ENCODE measurements around the gene CD9.

Gene CD9

GRCh38 chr12:6241495-6241894, 41.3 kb downstream of the CD9 start:
- DNase-seq (ENCODE audit: low read depth in 3 of 3), result no peak

GRCh38 chr12:6249580-6249979, 49.4 kb downstream of the CD9 start:
- no peak for DNase-seq (ENCODE audit: low read depth in 3 of 3)

GRCh38 chr12:6250343-6250742, 50.1 kb downstream of the CD9 start:
- no peak for DNase-seq (ENCODE audit: low read depth in 3 of 3)

GRCh38 chr12:6253278-6253677, 53.1 kb downstream of the CD9 start:
- no peak for DNase-seq (ENCODE audit: low read depth in 3 of 3)

- no peak for DNase-seq (ENCODE audit: low read depth in 3 of 3)
Measured at GRCh38 chr12:6254491-6254890, 54.3 kb downstream of the CD9 start.

GRCh38 chr12:6257007-6257406, 56.8 kb downstream of the CD9 start:
- DNase-seq (ENCODE audit: low read depth in 3 of 3), result no peak

- DNase-seq (ENCODE audit: low read depth in 3 of 3), result no peak
Measured at GRCh38 chr12:6262211-6262610, 62.0 kb downstream of the CD9 start.

- no peak for DNase-seq (ENCODE audit: low read depth in 3 of 3)
Measured at GRCh38 chr12:6262623-6263022, 62.4 kb downstream of the CD9 start.

- DNase-seq (ENCODE audit: low read depth in 3 of 3), result no peak
Measured at GRCh38 chr12:6263931-6264330, 63.7 kb downstream of the CD9 start.

- no peak for DNase-seq (ENCODE audit: low read depth in 3 of 3)
Measured at GRCh38 chr12:6264402-6265037, 64.3 kb downstream of the CD9 start.

GRCh38 chr12:6265038-6265405, 64.8 kb downstream of the CD9 start:
- no peak for DNase-seq (ENCODE audit: low read depth in 3 of 3)

GRCh38 chr12:6266541-6266966, 66.4 kb downstream of the CD9 start:
- no peak for DNase-seq (ENCODE audit: low read depth in 3 of 3)

- DNase-seq (ENCODE audit: low read depth in 3 of 3), result no peak
Measured at GRCh38 chr12:6266971-6267721, 66.9 kb downstream of the CD9 start.

- no peak for DNase-seq (ENCODE audit: low read depth in 3 of 3)
Measured at GRCh38 chr12:6268484-6269157, 68.4 kb downstream of the CD9 start.

GRCh38 chr12:6269986-6270385, 69.8 kb downstream of the CD9 start:
- no peak for DNase-seq (ENCODE audit: low read depth in 3 of 3)

- DNase-seq (ENCODE audit: low read depth in 3 of 3), result no peak
Measured at GRCh38 chr12:6271281-6271680, 71.1 kb downstream of the CD9 start.

- no peak for DNase-seq (ENCODE audit: low read depth in 3 of 3)
Measured at GRCh38 chr12:6272300-6273204, 72.4 kb downstream of the CD9 start.

GRCh38 chr12:6273205-6273540, 73.0 kb downstream of the CD9 start:
- no peak for DNase-seq (ENCODE audit: low read depth in 3 of 3)

GRCh38 chr12:6273541-6274230, 73.5 kb downstream of the CD9 start:
- DNase-seq (ENCODE audit: low read depth in 3 of 3), result no peak

GRCh38 chr12:6274231-6275221, 74.3 kb downstream of the CD9 start:
- DNase-seq (ENCODE audit: low read depth in 3 of 3), result no peak

Data from stimulated activated CD4-positive, alpha-beta T cell treated with anti-CD3 and anti-CD28 coated beads, TNF-alpha, amount 100 ng/mL, for 4 hours (primary cell).